GM12892 (cell line): ENCODE measurements around the gene PPFIBP2.

Source experiments
- POLR2A ChIP-seq: IDR thresholded peaks from 2 replicates; pipeline ENCODE4 v1.6.1; 2011; ENCODE audit warnings: low read depth, low read length, control low read depth
- POLR2AphosphoS5 ChIP-seq: IDR thresholded peaks from 2 replicates; pipeline ENCODE4 v1.6.1; 2011; ENCODE audit warnings: low read depth, low read length, control low read depth

- TF ChIP-seq POLR2AphosphoS5 (no peak), POLR2A (no peak)
These were observed 7.6 kb upstream of the PPFIBP2 start for GRCh38 chr11:7506243-7506642.
